HepG2 (cell line): Measurements from ENCODE around the gene COMMD2.

Source experiments
- FOXC1 ChIP-seq: sonication (generic); formaldehyde crosslinking; IDR thresholded peaks from 2 replicates; pipeline ENCODE4 v1.8.0; 2022; ENCODE audit warnings: mild to moderate bottlenecking, missing genetic modification reagents, borderline replicate concordance
- JUNB ChIP-seq: sonication (generic); formaldehyde crosslinking; IDR thresholded peaks from 2 replicates; pipeline ENCODE4 v1.8.0; 2022; ENCODE audit warnings: missing genetic modification reagents, mild to moderate bottlenecking, borderline replicate concordance
- KLF12 ChIP-seq: sonication (generic); formaldehyde crosslinking; IDR thresholded peaks from 2 replicates; pipeline ENCODE4 v1.4.0; 2020; ENCODE audit warnings: missing genetic modification reagents, borderline replicate concordance
- MXI1 ChIP-seq: IDR thresholded peaks from 3 replicates; pipeline ENCODE4 v1.6.1; 2012; ENCODE audit warnings: low read depth, low read length, inconsistent platforms, borderline replicate concordance
- NR2C2 ChIP-seq: sonication (generic); formaldehyde crosslinking; IDR thresholded peaks from 2 replicates; pipeline ENCODE4 v1.4.0; 2020; ENCODE audit warnings: missing genetic modification reagents, mild to moderate bottlenecking, moderate library complexity, borderline replicate concordance
- NR2F1 ChIP-seq, 2 experiments: fragments of 450-650 bp in 1 of 2; formaldehyde crosslinking in 1 of 2; IDR thresholded peaks; 2 replicates each; pipeline versions ENCODE4 v1.5.0 to v1.6.1; 2016 to 2020; ENCODE audit warnings: mild to moderate bottlenecking in 1 of 2, missing compliant biosample characterization in 1 of 2, missing genetic modification reagents in 1 of 2, moderate library complexity in 1 of 2
- PRMT3 ChIP-seq: sonication (generic); formaldehyde crosslinking; IDR thresholded peaks from 2 replicates; pipeline ENCODE4 v1.8.1; 2022; ENCODE audit warnings: low read depth, mild to moderate bottlenecking, moderate library complexity, missing genetic modification reagents, borderline replicate concordance
- PTBP1 ChIP-seq: fragments of 200-400 bp; formaldehyde crosslinking; IDR thresholded peaks from 2 replicates; pipeline ENCODE4 v1.6.1; 2018; ENCODE audit warnings: low read length, low read depth; ENCODE audit not compliant: poor library complexity, severe bottlenecking
- SAP130 ChIP-seq: IDR thresholded peaks from 2 replicates; pipeline ENCODE4 v1.6.1; 2016; ENCODE audit warnings: low read depth
- STAT5B ChIP-seq: sonication (generic); formaldehyde crosslinking; IDR thresholded peaks from 2 replicates; pipeline ENCODE4 v1.4.0; 2020; ENCODE audit warnings: missing genetic modification reagents
- ZNF124 ChIP-seq: sonication (generic); formaldehyde crosslinking; IDR thresholded peaks from 2 replicates; pipeline ENCODE4 v1.4.0; 2020; ENCODE audit warnings: missing genetic modification reagents
- ZSCAN29 ChIP-seq: sonication (generic); formaldehyde crosslinking; conservative IDR thresholded peaks from 2 replicates; pipeline ENCODE4 v1.4.0; 2020; ENCODE audit warnings: mild to moderate bottlenecking, missing genetic modification reagents
- TF ChIP-seq, protein P1 (sequence below): sonication (generic); formaldehyde crosslinking; IDR thresholded peaks from 2 replicates; pipeline ENCODE4 v1.5.0; 2020; ENCODE audit warnings: mild to moderate bottlenecking, missing genetic modification reagents, moderate library complexity

GRCh38 chr3:149763565-149764195, 11.4 kb upstream of the COMMD2 start:
- no peak for TF ChIP-seq STAT5B (CRISPR knock-in tag)
- no peak for TF ChIP-seq FOXC1 (CRISPR knock-in tag)
- no peak for TF ChIP-seq JUNB (CRISPR knock-in tag)
- TF ChIP-seq NR2C2 (CRISPR knock-in tag): no peak
- no peak for TF ChIP-seq ZSCAN29 (CRISPR knock-in tag)
- no peak for TF ChIP-seq KLF12 (CRISPR knock-in tag)
- no peak for TF ChIP-seq SAP130
- no peak for TF ChIP-seq MXI1
- TF ChIP-seq PTBP1: no peak
- TF ChIP-seq, protein P1, sequence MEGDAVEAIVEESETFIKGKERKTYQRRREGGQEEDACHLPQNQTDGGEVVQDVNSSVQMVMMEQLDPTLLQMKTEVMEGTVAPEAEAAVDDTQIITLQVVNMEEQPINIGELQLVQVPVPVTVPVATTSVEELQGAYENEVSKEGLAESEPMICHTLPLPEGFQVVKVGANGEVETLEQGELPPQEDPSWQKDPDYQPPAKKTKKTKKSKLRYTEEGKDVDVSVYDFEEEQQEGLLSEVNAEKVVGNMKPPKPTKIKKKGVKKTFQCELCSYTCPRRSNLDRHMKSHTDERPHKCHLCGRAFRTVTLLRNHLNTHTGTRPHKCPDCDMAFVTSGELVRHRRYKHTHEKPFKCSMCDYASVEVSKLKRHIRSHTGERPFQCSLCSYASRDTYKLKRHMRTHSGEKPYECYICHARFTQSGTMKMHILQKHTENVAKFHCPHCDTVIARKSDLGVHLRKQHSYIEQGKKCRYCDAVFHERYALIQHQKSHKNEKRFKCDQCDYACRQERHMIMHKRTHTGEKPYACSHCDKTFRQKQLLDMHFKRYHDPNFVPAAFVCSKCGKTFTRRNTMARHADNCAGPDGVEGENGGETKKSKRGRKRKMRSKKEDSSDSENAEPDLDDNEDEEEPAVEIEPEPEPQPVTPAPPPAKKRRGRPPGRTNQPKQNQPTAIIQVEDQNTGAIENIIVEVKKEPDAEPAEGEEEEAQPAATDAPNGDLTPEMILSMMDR (CRISPR knock-in tag): no peak
- TF ChIP-seq PRMT3 (CRISPR knock-in tag): no peak
- no peak for TF ChIP-seq ZNF124
- TF ChIP-seq NR2F1 (CRISPR knock-in tag; IDR thresholded peaks at IDR 0.05): no peak
